Stimulated activated CD8-positive, alpha-beta memory T cell treated with anti-CD3 and anti-CD28 coated beads, Interleukin-4, amount 100 ng/mL, for 24 hours (primary cell): Measurements from ENCODE around the gene PLD3.
"Not testable (repeated sequence)": the region's sequence is repeated elsewhere in the genome, so short reads cannot be mapped to it uniquely, and the experiment has no call there.

Experiments
- DNase-seq: peaks from one replicate; pipeline ENCODE4 v3.0.0-alpha.2; 2020; ENCODE audit warnings: low read depth

Gene PLD3

DNA sequence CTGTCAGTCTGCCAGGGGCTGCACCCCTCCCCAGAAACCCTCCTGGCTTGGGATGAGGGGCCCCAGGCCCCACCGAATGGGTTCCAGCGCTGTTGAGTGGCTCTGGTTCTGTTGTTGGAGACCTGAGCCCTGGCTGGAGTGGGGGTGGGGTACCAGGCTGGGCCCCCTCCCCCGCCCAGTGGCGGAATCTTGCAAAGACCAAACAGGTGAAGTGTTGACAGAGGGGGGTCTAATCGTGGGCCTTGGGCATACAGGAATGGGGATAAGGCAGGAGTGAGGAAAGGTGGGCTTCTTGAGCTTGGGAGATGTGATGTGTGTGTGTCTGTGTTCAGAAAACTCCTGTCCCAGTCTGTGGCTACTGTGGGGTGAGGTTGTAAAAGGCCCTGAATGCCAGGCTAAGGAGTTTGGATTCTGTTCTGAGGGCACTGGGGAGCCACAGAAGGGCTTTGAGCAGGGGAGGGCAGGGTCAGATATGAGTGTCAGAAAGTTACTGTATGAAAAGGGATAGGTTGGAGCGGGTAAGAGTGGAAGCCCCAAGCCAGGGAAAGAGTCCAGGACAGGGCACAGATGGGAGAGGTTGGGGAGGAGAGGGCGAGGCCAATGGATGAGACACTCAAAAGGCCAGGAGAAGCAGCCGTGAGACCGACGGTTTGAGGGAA is 41.7 kb downstream of the PLD3 start, which contains the start of gene HIPK4:
Gene HIPK4, minus strand, starts transcription at position 98 of the 659 bp plus-strand sequence. CDS start 279 bp downstream, outside the sequence.
- no peak for DNase-seq

DNA sequence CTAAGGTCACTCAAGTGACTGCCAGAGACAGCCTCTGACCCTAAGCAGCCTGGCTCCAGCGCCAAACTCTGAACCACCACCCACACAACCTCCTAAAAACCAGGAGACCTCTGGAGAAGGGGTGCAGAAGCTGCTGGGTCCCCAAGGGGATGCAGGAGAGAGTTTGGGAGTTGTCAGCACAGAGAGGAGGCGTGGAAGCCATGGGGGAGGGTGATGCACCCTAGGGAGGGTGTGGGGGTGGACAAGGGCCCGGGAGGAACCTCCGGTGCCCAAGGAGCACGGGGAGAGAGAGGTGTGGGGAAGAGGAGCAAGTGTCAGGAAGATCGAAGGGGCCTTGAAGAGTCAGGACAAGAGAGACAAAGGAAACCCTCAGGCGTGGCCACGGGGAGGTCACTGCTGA is 43.6 kb downstream of the PLD3 start:
- no peak for DNase-seq

DNA sequence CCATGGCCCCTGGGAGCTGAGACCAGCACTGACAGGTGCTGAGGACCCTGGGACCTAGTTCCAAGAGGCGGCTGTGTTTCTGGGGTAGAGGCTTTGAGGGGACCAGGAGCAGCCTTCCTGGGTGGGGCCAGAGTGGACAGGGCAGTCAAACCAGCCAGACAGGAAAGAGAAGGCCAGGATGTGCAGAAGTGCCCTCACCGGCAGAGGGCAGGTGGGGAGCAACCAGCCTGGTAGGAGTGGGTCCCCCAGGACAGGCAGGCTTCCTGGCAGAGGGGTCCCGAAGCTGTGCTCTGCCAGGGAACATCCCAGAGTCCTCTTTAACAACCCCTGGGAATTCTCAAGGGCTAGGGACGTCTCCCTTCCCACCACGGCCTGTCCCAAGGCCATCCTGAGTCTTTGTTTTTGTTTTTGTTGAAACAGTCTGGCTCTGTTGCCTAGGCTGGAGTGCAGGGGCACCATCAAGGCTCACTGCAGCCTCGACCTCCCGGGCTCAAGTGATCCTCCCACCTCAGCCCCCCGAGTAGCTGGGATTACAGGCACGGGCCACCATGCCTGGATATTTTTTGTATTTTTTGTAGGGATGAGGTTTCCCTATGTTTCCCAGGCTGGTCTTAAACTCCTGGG is 44.5 kb downstream of the PLD3 start:
- no peak for DNase-seq

DNA sequence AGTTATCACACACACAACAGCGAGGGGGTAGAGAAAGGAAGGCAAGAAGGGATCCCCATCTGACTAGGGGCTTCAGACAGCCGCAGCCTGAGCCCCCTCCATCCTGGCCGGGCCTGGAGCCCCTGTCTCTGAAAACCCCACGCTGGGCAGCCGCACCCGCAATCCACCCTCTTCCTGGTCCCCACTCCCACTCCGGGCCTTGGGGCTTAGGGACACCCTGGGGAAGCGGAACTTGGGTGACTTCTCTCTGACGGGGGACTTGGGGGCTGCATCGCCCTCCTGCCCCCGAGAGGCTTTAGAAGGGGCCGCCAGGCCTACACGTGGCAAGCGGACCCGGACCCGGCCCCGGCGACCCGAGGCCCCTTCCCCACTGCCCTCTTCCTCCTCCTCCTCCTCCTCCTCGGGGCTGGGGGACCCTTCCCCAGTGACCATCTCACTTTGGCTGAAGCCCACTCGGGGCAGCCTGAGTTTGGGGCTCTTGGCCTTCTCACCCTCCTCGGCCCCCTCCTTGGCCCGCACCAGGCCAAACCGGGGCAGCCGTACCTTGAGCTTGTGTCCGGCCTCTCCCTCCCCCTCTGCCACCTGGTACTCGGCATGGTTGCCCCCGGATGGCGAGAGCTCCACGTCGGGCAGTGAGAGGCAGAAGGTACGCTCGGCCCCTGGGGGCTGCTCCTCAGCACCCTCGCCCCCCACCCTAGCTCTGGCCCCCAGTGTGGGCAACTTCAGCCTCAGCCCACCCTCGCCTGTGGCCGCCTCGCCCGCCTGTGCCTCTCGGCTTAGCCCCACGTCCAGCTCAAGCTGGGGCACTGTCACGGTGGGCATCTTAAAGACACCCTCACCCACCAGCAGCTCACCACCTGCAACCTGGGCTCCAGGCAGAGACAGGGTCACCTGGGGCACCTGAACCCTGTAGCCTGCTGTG is 45.7 kb downstream of the PLD3 start:
- no peak for DNase-seq

DNA sequence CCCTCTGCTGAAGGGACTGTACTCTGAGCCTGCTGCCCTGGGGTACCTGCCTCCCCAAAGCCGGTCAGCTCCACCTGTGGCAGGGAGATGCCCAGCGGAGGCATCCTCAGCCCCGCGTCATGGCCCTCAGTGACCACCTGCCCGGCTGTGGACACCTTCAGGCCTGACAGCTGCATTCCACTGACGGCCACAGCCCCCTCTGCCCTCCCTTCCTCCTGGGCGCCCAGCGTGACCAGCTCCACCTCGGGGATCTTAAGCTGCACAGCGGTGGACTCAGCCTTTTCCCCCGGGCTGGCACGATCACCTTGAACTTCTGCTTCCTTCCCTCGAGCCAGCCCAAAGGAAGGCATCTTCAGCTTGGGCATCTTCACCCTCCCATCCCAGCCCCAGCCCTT is 46.3 kb downstream of the PLD3 start:
- DNase-seq = no peak

DNA sequence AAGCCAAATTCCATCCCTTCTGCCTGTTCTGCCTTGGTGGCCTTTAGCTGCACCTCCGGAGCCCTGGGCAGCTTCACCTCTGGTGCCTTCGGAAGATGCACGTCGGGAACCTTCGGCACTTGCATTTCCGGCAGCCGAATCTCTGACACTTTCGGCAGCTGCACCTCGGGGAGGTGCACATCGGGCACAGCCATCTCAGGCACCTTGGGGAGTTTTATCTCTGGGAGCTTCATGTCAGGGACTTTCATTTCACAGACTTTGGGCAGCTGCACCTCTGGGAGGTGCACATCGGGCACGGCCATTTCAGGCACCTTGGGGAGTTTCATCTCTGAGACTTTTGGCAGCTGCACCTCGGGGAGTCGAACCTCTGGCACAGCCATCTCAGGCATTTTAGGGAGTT is 47.5 kb downstream of the PLD3 start:
- DNase-seq = no peak

DNA sequence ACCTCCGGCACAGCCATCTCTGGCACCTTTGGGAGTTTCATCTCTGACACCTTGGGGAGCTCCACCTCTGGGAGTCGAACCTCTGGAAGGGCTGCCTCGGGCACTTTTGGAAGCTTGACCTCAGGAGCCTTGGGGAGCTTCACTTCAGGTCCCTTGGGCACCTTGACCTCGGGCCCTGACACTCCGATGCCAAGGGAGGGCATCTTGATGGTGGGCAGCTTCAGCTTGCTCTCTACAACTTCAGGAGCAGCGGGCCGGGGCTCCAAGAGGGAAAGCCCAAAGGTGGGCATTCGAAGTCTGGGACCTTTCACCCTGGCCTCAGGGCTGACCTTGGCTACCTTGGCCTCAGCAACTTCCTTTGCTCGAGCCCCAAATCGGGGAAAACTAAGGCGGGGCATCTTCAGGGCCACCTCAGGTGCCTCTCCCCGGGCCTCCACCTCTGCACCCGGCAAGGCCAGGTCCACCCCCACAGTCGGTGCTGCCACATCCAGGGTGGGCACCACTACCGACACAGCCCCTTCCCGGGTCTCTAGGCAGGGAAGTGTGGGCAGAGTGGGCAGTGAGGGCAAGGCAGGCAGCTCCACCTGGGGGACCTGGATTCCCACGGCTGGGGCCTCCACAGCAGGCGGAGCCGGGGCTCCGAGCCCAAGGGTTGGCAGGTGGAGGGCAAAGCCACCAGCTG is 48.5 kb downstream of the PLD3 start:
- no peak for DNase-seq

DNA sequence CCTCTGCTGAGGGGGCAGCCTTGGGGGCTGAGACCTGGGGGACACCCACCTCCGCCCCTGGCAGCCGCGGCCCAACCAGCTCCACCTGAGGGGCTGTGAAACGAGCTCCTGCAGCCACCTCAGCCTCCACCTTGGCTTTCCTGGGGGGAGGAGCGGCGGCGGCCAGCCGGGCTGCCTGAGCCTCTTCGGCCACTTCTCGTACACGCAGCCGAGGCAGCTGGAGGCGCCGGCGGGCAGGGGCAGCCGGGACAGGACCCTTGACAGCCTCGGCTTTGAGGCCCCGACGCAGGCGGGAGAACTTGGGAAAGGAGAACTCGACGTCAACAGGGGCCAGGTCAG is 49.0 kb downstream of the PLD3 start:
- DNase-seq = no peak

DNA sequence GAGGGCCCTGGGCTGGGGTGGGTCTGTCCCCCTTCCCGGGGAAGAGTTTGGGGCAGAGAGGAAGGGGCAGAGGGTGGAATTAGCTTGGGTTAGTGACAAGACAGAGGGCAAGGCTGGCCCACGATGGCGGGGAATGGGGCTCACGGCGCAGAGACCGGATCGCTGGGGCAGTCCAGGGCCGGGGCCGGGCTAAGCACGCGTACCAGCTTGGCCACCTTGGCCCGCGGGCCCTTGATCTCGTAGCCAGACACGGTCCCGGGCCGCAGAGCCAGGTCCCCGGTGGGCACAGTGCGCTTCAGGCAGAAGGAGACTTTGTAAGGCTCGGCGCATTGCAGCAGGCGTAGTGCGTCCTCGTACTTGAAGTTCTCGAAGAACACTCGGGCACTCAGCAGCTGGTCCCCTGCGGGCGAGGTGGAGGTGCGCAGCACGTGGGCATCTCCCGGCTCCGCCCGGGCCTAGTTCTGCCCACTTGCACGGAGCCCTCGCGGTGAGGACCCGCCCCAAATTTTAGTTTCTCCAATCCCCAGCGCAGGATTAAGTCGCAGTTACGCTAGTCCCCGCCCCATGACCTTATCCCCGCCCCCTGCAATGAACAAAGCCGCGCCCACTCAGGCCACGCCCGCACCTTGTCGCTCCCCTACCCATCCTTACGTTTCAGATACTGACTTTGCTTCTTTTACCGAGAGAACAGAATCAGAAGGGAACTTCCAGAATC is 50.1 kb downstream of the PLD3 start:
- peak; percentile 34 for DNase-seq

DNA sequence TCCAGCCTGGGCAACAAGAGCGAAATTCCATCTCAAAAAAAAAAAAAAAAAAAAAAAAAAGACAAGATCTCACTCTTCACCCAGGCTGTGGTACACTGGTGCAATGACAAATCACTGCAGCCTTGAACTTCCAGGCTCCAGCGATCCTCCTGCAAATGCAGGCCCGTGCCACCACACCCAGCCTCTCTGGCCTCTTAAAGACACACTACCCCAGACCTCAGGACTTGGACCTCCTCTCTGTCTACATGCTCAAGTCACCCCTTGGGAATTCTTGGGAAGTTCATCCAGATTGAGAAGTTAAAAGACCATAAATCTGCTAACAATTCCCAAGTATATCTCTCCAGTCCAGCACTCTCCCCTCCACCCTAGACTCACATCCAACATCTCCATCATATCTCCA is 52.1 kb downstream of the PLD3 start:
- no peak for DNase-seq

DNA sequence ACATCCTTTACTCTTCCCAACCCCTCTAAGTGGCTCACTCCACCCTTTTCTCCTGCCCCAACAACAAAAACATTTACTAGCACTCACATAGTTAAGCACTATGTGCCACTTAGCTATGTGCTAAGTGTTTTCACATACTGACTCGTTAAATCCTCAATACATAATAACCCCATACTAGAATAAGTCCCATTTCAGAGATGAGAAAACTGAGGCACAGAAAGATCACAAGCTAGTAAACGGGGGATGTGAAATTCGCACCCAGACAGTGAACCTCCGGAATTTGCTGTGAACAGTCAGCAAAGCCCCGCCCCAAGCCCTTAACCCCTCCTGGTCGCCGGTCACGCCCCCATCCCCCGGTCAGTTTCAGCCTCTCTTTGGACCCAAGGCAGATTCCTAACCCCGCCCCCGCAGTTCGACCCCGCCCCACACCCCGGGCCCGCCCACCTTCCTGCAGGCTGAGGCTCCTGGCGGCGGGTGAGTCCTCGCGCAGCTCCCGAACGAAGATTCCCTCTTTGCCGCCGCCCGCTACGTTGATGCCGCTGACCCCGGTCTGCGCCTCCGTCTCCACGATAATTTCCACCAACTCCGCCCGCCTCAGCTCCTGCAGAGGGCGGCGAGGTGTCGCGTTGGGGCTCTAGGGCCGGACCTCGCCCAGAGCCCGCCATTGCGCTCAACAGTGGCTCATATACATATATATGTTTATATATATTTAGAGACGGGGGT is 54.9 kb downstream of the PLD3 start:
- DNase-seq = peak; percentile 75

DNA sequence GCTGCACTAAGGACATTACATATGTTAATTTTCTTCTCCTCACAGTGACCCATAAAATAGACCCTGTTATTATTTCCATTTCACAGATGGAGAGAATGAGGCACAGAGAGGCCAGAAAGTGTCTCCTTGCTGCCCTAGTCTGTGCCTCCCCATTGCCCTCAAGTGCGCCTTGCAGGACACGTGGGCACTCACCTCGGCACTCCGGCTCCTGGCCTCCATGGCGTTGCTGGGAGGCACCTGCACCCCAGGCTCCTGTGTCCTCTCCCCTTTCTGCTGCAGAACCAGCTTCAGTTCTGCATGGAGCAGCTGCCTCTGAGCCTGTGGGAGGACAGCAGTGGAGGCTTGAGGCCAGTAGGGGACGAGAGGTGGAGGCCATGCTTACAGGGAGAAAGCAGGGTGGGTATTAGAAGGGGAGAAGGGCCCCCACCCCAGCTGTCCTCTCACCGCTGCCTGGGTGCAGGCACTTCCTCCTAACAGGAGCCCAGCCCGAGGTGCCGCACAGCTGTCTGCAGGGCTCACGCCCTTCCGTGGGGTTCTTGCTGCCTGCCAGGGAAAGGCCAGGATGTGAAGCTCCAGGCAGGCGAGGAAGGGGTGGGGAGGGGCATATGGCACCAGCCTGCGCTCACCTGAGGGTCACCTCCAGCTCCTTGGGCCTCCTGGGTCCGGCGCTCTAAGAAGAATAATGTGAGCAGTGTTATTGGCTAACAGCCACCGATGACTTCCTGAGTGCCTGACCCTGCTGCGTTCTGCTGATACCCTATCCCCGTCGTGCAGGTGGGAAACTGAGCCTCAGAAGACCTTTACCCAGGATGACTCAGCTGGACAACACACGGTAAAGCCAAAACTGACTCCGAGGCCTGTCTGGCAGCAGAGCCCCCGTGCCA is 59.5 kb downstream of the PLD3 start:
- DNase-seq = no peak

DNA sequence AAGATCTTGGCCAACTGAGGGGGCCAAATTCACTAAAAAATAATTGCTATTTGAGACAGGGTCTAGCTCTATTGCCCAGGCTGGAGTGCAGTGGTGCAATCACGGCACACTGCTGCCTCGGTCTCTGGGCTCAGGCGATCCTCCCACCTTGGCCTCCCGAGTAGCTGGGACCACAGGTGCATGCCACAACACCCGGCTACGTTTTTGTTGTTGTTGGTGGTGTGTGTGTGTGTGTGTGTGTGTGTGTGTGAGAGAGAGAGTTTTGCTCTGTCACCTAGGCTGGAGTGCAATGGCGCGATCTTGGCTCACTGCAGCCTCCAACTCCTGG is 60.1 kb downstream of the PLD3 start:
- not testable (repeated sequence) for DNase-seq

DNA sequence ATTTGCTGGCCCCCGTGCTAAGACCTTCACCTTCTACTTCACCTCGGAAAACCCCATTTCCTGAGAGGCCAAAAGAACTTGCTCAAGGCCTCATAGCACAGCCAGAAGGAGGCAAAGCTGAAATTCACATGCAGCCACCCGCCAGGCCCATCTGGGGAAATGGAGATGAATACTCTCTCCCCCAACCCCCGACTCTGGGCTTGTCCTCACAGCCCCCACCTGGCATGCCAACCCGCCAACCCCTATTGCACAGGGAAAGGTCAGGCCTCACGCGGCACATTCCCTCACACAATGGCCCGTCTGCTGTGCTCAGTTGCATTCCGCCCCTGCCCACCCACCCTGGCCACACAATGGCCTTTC is 61.5 kb downstream of the PLD3 start:
- DNase-seq = no peak

DNA sequence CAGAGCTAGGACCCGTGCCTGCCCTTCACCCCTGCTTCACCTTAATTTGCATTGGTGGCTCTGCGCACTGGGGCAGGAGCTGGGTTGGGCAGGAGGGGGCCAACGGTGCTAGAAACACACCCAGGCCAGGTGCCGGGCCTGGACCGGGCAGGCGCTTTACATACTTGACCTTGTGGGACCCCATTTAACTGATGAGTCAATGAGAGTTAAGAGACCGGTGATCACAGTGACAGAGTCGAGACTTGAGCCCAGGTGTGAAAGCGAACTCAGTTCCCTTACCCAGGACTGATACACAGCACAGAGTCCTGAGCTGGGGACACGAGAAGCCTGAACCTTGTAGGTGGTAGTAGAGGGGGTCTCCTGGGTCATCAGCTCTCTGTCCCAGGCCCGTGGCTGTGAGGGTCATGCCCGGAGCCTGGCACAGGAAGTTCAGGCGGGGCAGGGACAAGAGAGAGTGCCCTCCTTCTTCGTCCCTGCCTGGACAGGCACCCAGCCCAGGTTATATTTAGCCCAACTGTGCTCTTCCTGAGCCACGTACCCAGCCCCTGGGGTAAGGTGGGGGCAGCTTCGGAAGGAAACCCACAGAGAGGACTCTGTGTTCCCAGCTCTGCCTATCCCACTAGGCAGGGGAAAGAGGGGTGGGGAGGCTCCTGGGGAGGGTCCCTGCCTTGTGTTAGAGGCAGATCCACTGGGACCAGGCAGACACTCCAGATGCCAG is 62.8 kb downstream of the PLD3 start:
- no peak for DNase-seq

DNA sequence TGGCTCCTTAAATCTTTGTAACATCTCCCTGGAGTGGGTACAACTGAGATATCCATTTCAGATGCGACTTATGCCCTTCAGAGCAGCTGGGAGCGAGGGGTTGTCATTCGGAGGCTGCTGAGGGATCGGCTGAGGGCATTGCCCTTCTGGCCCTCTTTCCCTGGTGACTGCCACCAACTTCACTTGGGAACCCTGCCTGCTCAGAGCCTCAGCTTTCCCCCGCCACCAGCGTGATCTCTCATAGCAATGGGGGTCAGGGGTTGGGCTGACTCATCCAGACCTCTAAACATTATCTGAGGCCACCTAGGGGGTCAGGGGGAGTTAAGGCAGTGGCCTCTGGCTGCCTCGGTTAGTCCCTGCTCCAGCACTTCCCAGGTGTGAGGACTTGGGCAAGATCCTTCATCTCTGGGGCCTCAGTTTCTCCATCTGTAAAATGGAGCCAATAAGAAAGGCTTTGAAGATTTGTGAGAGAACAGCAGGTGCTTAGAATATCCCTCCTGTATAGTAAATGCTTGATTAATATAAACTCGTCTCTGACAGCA is 63.5 kb downstream of the PLD3 start:
- DNase-seq = no peak

DNA sequence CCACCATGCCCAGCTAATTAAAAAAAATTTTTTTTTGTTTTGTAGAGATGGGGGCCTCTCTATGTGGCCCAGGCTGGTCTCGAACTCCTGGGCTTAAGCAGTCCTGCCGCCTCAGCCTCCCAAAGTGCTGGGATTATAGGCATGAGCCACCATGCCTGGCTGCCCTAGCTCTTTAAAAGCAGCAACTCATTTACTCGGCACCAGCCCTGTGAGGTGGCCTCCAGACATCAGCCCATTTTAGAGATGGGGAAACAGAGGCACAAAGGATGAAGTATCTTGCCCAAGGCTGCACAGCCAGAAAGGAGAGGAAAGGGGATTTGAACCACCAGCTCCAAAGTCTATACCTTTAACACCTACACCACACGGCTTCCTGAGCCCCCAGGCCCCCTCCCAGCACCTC is 64.4 kb downstream of the PLD3 start:
- DNase-seq = no peak

DNA sequence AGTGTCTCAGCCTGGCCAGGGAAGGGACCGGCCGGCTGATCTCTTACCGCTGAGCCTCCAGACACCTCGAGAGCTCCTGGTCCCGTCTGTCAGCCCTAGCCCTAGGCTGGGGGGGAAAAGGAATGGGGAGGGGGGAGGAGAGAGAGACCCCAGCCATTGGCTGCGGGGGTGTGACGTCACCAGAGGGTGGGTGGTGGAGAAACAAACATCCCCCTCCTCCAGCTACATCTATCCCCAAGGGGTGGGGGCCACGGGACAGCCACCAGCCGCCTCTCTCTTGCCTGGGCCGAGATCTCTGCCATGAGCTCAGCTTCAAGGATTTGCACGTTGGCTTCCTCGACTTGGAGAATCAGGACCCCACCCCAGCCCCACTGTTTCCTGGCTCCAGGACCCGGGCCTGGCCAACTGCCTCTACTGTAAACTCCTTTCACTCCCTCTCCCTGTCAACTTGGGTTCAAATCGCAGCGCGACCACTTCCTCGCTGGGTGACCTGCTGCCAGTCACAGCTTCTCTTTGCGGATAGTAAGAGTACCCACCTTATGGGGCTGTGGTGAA is 64.9 kb downstream of the PLD3 start, which contains the start of gene PRX:
Gene PRX, minus strand, starts transcription at position 88 of the 555 bp plus-strand sequence. CDS start 5,446 bp downstream, outside the sequence.
- no peak for DNase-seq
